ENCODE measurements around the gene MAK. TPM values are rescaled to one million over a fixed set of nuclear protein-coding genes. Genes with fewer than 3 reads are reported as not detected.

The MAK gene
- total RNA-seq, 1 experiment from 2014 or later: 0.22 TPM

DNA sequence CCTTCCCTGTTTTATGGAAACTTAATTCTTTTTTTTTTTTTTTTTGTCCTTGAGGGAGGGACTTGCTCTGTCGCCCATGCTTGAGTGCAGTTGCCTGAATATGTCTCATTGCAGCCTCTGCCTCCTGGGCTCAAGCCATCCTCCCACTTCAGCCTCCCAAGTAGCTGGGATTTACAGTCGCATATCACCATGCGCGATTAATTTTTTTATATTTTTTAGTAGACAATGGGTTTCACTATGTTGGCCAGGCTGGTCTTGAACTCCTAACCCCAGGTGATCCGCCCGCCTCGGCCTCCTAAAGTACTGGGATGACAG, 114.8 kb downstream of the MAK start (continued):
- TF ChIP-seq, protein P1, sequence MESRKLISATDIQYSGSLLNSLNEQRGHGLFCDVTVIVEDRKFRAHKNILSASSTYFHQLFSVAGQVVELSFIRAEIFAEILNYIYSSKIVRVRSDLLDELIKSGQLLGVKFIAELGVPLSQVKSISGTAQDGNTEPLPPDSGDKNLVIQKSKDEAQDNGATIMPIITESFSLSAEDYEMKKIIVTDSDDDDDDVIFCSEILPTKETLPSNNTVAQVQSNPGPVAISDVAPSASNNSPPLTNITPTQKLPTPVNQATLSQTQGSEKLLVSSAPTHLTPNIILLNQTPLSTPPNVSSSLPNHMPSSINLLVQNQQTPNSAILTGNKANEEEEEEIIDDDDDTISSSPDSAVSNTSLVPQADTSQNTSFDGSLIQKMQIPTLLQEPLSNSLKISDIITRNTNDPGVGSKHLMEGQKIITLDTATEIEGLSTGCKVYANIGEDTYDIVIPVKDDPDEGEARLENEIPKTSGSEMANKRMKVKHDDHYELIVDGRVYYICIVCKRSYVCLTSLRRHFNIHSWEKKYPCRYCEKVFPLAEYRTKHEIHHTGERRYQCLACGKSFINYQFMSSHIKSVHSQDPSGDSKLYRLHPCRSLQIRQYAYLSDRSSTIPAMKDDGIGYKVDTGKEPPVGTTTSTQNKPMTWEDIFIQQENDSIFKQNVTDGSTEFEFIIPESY (IDR thresholded peaks at IDR 0.05; ENCODE audit: extremely low read depth, insufficient replicate concordance, low read length): no peak
- TF ChIP-seq CBX3 (IDR thresholded peaks at IDR 0.05; ENCODE audit: low read depth) (no peak), TCF7L2 (IDR thresholded peaks at IDR 0.05; ENCODE audit: borderline replicate concordance, extremely low read depth, insufficient read depth, insufficient read length) (no peak), JUND (IDR thresholded peaks at IDR 0.05) (no peak), POLR2A (IDR thresholded peaks at IDR 0.05; ENCODE audit: borderline replicate concordance, extremely low read depth, insufficient read depth, insufficient read length) (no peak), EGR1 (IDR thresholded peaks at IDR 0.05; ENCODE audit: low read depth) (no peak), ELF1 (IDR thresholded peaks at IDR 0.05; ENCODE audit: borderline replicate concordance, low read depth) (no peak)
- TF ChIP-seq, protein P2, sequence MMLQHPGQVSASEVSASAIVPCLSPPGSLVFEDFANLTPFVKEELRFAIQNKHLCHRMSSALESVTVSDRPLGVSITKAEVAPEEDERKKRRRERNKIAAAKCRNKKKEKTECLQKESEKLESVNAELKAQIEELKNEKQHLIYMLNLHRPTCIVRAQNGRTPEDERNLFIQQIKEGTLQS (IDR thresholded peaks at IDR 0.05): no peak
- TF ChIP-seq, protein P3, sequence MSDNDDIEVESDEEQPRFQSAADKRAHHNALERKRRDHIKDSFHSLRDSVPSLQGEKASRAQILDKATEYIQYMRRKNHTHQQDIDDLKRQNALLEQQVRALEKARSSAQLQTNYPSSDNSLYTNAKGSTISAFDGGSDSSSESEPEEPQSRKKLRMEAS (IDR thresholded peaks at IDR 0.05): no peak

DNA sequence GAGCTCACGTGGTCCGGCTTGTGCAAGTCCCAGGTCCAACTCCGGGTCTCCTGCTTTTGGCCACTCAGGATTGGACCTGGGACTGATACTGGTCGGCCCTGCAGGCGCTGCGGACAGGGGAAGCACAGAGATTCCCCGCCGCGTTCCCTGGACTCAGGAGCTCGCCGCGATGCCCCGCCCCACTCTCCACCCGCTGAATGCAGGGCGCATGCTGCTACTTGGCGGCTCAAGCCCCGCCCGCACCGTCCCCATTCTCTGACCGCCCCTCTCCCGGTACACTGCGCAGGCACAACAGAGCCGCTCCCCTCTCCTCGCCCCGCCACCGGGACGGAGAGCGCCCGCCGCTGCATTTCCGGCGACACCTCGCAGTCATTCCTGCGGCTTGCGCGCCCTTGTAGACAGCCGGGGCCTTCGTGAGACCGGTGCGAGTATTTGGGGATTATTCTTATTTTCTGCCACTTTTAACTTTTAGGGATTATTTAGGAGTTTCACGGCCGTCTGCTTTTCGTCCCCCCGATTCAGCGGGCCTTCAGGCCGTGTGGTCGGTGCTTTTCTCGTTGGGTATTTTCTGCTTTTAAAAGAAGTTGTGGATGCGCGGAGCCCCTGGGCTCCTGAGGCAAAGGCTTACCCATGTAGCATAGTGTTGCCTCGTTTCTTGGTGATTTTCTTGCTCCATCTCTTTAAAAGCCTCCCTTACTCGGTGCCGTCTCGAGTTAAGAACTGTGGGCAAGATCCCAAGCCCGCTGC, 115.3 kb downstream of the MAK start, which contains the start of gene TMEM14C:
Gene TMEM14C (plus strand): TSS at position 251 of the 747 bp plus-strand sequence. CDS start 1,544 bp downstream, outside the sequence.
- H3K27me3 ChIP-seq (ENCODE audit: insufficient read depth, low read length): no peaks in the 10 kb centered on the region
- TSS peak; percentile 72 for BruUV-seq (replicated peaks)
- TF ChIP-seq JUND (IDR thresholded peaks at IDR 0.05): no peak
- peak; percentile 81; the same call in 1 of the 2 replicates for TF ChIP-seq CEBPB (IDR thresholded peaks at IDR 0.05; ENCODE audit: low read depth)
- TF ChIP-seq, protein P4, sequence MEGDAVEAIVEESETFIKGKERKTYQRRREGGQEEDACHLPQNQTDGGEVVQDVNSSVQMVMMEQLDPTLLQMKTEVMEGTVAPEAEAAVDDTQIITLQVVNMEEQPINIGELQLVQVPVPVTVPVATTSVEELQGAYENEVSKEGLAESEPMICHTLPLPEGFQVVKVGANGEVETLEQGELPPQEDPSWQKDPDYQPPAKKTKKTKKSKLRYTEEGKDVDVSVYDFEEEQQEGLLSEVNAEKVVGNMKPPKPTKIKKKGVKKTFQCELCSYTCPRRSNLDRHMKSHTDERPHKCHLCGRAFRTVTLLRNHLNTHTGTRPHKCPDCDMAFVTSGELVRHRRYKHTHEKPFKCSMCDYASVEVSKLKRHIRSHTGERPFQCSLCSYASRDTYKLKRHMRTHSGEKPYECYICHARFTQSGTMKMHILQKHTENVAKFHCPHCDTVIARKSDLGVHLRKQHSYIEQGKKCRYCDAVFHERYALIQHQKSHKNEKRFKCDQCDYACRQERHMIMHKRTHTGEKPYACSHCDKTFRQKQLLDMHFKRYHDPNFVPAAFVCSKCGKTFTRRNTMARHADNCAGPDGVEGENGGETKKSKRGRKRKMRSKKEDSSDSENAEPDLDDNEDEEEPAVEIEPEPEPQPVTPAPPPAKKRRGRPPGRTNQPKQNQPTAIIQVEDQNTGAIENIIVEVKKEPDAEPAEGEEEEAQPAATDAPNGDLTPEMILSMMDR (IDR thresholded peaks at IDR 0.05 in 2 of 3, conservative IDR thresholded peaks at IDR 0.05 in 1 of 3; ENCODE audit: borderline replicate concordance in 1 of 3, insufficient read depth in 1 of 3, low read depth in 2 of 3, low read length in 2 of 3): no peak
- TF ChIP-seq RAD21 (IDR thresholded peaks at IDR 0.05; ENCODE audit: low read depth): no peak
- peak; percentile 89 for TF ChIP-seq POLR2AphosphoS5 (IDR thresholded peaks at IDR 0.05; ENCODE audit: low read depth, low read length)
- peak; percentile 43 for TF ChIP-seq SIN3A (IDR thresholded peaks at IDR 0.05; ENCODE audit: low read depth)
- peak; percentile 59 for TF ChIP-seq TCF7L2 (IDR thresholded peaks at IDR 0.05; ENCODE audit: borderline replicate concordance, extremely low read depth, insufficient read depth, insufficient read length)
- no peak for TF ChIP-seq YY1 (IDR thresholded peaks at IDR 0.05; ENCODE audit: extremely low read depth, insufficient replicate concordance, low read depth, low read length)
- TF ChIP-seq EZH2 (IDR thresholded peaks at IDR 0.05): no peak
- TF ChIP-seq ZNF274 (IDR thresholded peaks at IDR 0.05; ENCODE audit: low read depth, low read length): no peak
- peak; percentile 65 for TF ChIP-seq POLR2A (IDR thresholded peaks at IDR 0.05; ENCODE audit: borderline replicate concordance, extremely low read depth, insufficient read depth, insufficient read length)
- peak; percentile 14; the same call in 1 of the 2 replicates for TF ChIP-seq CBX3 (IDR thresholded peaks at IDR 0.05; ENCODE audit: low read depth)
- TF ChIP-seq, protein P3 (IDR thresholded peaks at IDR 0.05): peak; percentile 81
- no peak for TF ChIP-seq SRF (IDR thresholded peaks at IDR 0.05; ENCODE audit: low read depth)
- no peak for TF ChIP-seq FOSL1 (IDR thresholded peaks at IDR 0.05; ENCODE audit: low read depth)

More for the DNA sequence above, 115.3 kb downstream of the MAK start, which contains the start of gene TMEM14C:
- ChIA-PET POLR2A (interaction anchor here (0.5 to 1.6 kb wide), 4 partner anchors 16 to 28 kb away, joined by 3 to 11 read pairs (median 4); partner anchors contain the start of genes C6orf52, PAK1IP1 and TMEM14B), CTCF (interaction anchor here (1.0 kb wide), 2 partner anchors 24 to 245 kb away, joined by 3 read pairs; no protein-coding TSS in a partner anchor), RAD21 (ENCODE audit: low non-redundant PET in 1 of 2, low total read pairs in 2 of 2, uncharacterized antibody in 2 of 2, unreplicated experiment in 2 of 2) (interaction anchor here in 1 of 2 experiments (1.0 kb wide), 1 partner anchor 37 kb away, joined by 3 read pairs; no protein-coding TSS in a partner anchor)
- Histone ChIP-seq H3K4me1 (ENCODE audit: control insufficient read depth in 1 of 2, insufficient read depth in 2 of 2, low read length in 2 of 2) (peaks cover 12 to 21% of the 10 kb centered on the region in 2 experiments; a peak in 3 of 4 replicates), H3K9me3 (ENCODE audit: control insufficient read depth in 1 of 2, insufficient read depth in 1 of 2, low read depth in 1 of 2, low read length in 2 of 2) (peaks cover 0 to 6% of the 10 kb centered on the region in 2 experiments; a peak in 1 of 4 replicates), H3K4me3 (replicated peaks in 1 of 2; ENCODE audit: low read depth in 1 of 2, low read length in 2 of 2) (peak within 1 kb of the TSS; percentile 78 to 85), H3K27ac (ENCODE audit: low read depth, low read length) (peak within 1 kb of the TSS; percentile 71), H3K9ac (ENCODE audit: low read length) (peak within 1 kb of the TSS; percentile 85), H3K36me3 (ENCODE audit: control insufficient read depth in 1 of 2, insufficient read depth in 2 of 2, low read length in 2 of 2) (peaks cover 0 to 3% of the 10 kb centered on the region in 2 experiments; a peak in 2 of 4 replicates), H3K4me2 (ENCODE audit: low read length) (peak within 1 kb of the TSS; percentile 80), H3K9me2 (ENCODE audit: insufficient read depth) (no peaks in the 10 kb centered on the region), H3K79me2 (ENCODE audit: insufficient read depth, low read length) (peaks cover 12% of the 10 kb centered on the region), H2AFZ (ENCODE audit: low read depth, low read length, poor library complexity, severe bottlenecking) (peak within 1 kb of the TSS; percentile 88), H4K20me1 (ENCODE audit: insufficient read depth) (no peaks in the 10 kb centered on the region)
- intact Hi-C loops (cut with micrococcal nuclease): loop anchor here (1.0 kb wide), 2 partner anchors 24 to 29 kb away; partner anchors contain the start of genes C6orf52, PAK1IP1 and TMEM14B
- DNase-seq (ENCODE audit: low read depth, low spot score) (peak; percentile 95), ATAC-seq (peak; percentile 99)
